ENCODE results near the gene FGFR2. TPM values are rescaled to one million over a fixed set of nuclear protein-coding genes. Genes with fewer than 3 reads are reported as not detected.

FGFR2 gene
- polyA plus RNA-seq, 1 of the 3 experiments (the other 2 are of a cell fraction), result 0.02 TPM

DNA sequence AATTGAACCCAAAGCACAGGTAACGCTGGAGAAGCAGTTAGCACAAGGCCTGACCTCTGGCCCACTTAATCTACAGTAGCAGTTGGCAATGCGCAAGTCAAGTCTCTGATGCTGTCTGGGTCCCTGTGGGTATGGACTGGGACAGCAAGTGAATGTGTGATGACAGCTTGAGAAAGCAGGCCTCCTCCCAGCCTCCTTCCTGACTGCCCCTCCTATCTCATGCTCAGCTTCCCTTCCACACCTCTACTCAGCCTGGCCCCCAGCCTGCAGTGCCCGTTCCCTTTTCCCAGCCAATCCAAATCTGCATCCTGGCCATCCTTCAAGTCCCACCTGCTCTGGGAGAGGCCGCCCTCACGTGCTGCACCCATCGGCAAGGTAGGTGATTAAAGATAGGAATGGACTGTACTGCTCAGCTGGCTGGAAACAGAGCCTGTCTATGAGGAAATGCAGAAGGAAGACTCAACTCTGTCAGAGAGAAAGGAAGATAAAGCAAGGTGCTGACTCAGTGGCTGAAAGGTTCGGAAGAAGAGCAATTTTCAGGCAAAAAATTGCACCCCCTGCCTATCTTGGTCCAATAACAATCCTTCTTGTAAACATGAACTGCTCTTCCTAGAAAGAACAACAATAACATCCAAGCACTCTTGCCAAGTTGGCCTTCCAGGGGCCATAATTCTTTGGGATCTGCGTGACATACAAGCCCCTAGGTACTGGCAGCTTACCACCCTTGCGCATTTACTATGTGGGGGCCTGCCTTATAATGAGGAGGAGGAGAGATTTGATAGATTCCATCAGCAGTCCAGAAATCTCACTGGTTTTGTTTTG is 16.6 kb upstream of the FGFR2 start:
- Histone ChIP-seq H3K36me3 (replicated peaks in 1 of 2; ENCODE audit: control insufficient read depth in 1 of 2, insufficient read depth in 2 of 2, low read length in 1 of 2) (no peaks in the 10 kb centered on the region), H3K27ac (ENCODE audit: low read depth in 2 of 2, low read length in 1 of 2) (no peak overlapping the region), H3K79me2 (ENCODE audit: insufficient read depth) (no peaks in the 10 kb centered on the region), H3K9ac (no peak overlapping the region), H4K20me1 (ENCODE audit: insufficient read depth) (no peaks in the 10 kb centered on the region), H2AFZ (ENCODE audit: low read depth) (no peak overlapping the region), H3K27me3 (ENCODE audit: insufficient read depth) (no peaks in the 10 kb centered on the region), H3K9me2 (no peaks in the 10 kb centered on the region), H3K9me3 (no peaks in the 10 kb centered on the region), H3F3A (replicated peaks; ENCODE audit: insufficient read depth) (no peaks in the 10 kb centered on the region), H3K4me2 (no peak overlapping the region), H3K4me3 (ENCODE audit: low read depth in 2 of 2, low read length in 1 of 2) (no peak overlapping the region), H3K4me1 (ENCODE audit: control insufficient read depth in 1 of 2, insufficient read depth in 2 of 2, low read depth in 1 of 2, low read length in 1 of 2) (no peaks in the 10 kb centered on the region; a peak in 1 of 4 replicates)
- TF ChIP-seq, protein P1, sequence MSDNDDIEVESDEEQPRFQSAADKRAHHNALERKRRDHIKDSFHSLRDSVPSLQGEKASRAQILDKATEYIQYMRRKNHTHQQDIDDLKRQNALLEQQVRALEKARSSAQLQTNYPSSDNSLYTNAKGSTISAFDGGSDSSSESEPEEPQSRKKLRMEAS (IDR thresholded peaks at IDR 0.05; ENCODE audit: low read depth), result no peak
- TF ChIP-seq FOSL2 (IDR thresholded peaks at IDR 0.05; ENCODE audit: borderline replicate concordance, low read depth) (no peak), ELF1 (IDR thresholded peaks at IDR 0.05) (no peak), EZH2phosphoT487 (IDR thresholded peaks at IDR 0.05; ENCODE audit: borderline replicate concordance, low read depth) (no peak), EP300 (IDR thresholded peaks at IDR 0.05; ENCODE audit: borderline replicate concordance in 1 of 2, low read depth in 1 of 2, low read length in 1 of 2) (no peak), GABPA (IDR thresholded peaks at IDR 0.05; ENCODE audit: low read depth) (no peak), RFX5 (IDR thresholded peaks at IDR 0.05; ENCODE audit: low read length) (no peak), TAF1 (IDR thresholded peaks at IDR 0.05; ENCODE audit: borderline replicate concordance, low read depth, low read length) (no peak), NRF1 (IDR thresholded peaks at IDR 0.05; ENCODE audit: low read depth, low read length) (no peak), TCF12 (IDR thresholded peaks at IDR 0.05) (no peak), RXRA (IDR thresholded peaks at IDR 0.05; ENCODE audit: borderline replicate concordance, low read depth) (no peak), SIN3A (IDR thresholded peaks at IDR 0.05; ENCODE audit: borderline replicate concordance, low read depth, low read length) (no peak), GATA2 (CRISPR knock-in tag; IDR thresholded peaks at IDR 0.05) (no peak), SMC3 (IDR thresholded peaks at IDR 0.05; ENCODE audit: low read depth, low read length) (no peak)
- TF ChIP-seq, protein P2, sequence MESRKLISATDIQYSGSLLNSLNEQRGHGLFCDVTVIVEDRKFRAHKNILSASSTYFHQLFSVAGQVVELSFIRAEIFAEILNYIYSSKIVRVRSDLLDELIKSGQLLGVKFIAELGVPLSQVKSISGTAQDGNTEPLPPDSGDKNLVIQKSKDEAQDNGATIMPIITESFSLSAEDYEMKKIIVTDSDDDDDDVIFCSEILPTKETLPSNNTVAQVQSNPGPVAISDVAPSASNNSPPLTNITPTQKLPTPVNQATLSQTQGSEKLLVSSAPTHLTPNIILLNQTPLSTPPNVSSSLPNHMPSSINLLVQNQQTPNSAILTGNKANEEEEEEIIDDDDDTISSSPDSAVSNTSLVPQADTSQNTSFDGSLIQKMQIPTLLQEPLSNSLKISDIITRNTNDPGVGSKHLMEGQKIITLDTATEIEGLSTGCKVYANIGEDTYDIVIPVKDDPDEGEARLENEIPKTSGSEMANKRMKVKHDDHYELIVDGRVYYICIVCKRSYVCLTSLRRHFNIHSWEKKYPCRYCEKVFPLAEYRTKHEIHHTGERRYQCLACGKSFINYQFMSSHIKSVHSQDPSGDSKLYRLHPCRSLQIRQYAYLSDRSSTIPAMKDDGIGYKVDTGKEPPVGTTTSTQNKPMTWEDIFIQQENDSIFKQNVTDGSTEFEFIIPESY (IDR thresholded peaks at IDR 0.05; ENCODE audit: borderline replicate concordance, low read depth), result no peak
- TF ChIP-seq, protein P3, sequence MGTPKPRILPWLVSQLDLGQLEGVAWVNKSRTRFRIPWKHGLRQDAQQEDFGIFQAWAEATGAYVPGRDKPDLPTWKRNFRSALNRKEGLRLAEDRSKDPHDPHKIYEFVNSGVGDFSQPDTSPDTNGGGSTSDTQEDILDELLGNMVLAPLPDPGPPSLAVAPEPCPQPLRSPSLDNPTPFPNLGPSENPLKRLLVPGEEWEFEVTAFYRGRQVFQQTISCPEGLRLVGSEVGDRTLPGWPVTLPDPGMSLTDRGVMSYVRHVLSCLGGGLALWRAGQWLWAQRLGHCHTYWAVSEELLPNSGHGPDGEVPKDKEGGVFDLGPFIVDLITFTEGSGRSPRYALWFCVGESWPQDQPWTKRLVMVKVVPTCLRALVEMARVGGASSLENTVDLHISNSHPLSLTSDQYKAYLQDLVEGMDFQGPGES (IDR thresholded peaks at IDR 0.05; ENCODE audit: low read depth, low read length), result no peak
- 69% methylated on average over 9 of the region's 9 CpGs for WGBS (ENCODE audit: low lambda C conversion rate)
- ChIA-PET POLR2A (no interaction called here), CTCF (interaction anchor here (0.9 to 2.3 kb wide), 3 partner anchors 10 to 672 kb away, joined by 3 to 9 read pairs (median 7); no protein-coding TSS in a partner anchor)
- DNase-seq, result no peak

Measured in SK-N-SH (cell line).